ENCODE data around the gene ZNF19.

Gene ZNF19

DNA sequence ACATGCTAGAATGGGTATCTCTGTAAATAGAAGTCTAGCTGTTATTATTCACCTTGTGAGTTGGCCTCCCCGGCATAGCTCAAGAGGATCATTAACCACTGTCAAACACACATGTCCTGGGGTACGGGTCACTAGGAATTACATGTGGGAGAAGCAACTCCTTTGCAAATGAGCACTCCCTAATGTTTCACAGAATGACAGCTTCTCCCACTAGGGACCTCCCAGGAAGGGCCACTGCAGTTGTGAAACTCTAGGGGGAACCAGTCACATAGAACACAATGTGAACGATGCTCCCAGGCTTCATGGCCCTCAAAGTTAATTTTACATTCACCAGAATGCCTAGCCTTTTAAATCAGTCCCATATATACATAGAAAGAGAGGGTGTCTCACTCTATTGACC is 12.4 kb upstream of the ZNF19 start:
- no peak overlapping the region for H3K4me3 Mint-ChIP-seq
- no peaks in the 10 kb centered on the region for H3K36me3 Mint-ChIP-seq (ENCODE audit: low read depth)
- no peaks in the 10 kb centered on the region for H3K4me1 Mint-ChIP-seq (ENCODE audit: low read depth)
- no peaks in the 10 kb centered on the region for H3K9me3 Mint-ChIP-seq
- no peak overlapping the region for H3K27ac Mint-ChIP-seq
- peaks cover 7% of the 10 kb centered on the region for H3K27me3 Mint-ChIP-seq

- Mint-ChIP-seq H3K27me3 (peaks cover 7% of the 10 kb centered on the region), H3K4me1 (ENCODE audit: low read depth) (no peaks in the 10 kb centered on the region), H3K27ac (no peak overlapping the region)
Observed at GRCh38 chr16:71500964-71501363, 11.8 kb upstream of the ZNF19 start.

DNA sequence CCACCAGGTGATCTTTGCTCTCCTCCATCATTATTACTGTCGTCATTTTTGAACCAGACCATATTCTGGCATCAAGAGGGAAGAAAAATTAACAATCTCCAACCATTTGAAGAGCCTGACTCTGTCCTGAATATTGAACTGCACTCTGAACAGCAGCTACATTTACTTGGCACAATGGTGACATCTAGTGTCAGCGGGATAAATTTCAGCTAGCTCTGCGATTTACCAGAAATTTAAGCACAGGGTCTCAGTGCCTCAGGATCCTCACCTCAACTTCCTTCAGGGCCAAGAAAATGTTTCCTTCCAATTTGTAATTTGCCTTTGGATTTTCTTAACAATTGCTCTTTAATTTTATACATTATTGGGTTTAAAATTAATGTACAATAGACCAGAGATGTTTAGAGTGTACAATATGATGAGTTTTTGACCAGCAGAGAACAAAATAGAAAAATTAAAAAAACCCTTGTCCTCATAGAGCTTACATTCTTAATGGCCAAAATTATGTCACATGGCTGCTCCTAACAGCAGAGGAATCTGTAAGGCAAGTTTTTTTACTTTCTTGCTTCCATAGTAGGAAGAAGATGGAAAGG is 10.7 kb upstream of the ZNF19 start:
- no peaks in the 10 kb centered on the region for H3K9me3 Mint-ChIP-seq
- H3K4me1 Mint-ChIP-seq (ENCODE audit: low read depth) = no peaks in the 10 kb centered on the region
- H3K4me3 Mint-ChIP-seq = no peak overlapping the region
- H3K27ac Mint-ChIP-seq = no peak overlapping the region
- H3K27me3 Mint-ChIP-seq = peaks cover 7% of the 10 kb centered on the region
- H3K36me3 Mint-ChIP-seq (ENCODE audit: low read depth) = no peaks in the 10 kb centered on the region

More at GRCh38 chr16:71500964-71501363, 11.8 kb upstream of the ZNF19 start:
- Mint-ChIP-seq H3K4me3 (no peak overlapping the region), H3K36me3 (ENCODE audit: low read depth) (no peaks in the 10 kb centered on the region), H3K9me3 (no peaks in the 10 kb centered on the region)

DNA sequence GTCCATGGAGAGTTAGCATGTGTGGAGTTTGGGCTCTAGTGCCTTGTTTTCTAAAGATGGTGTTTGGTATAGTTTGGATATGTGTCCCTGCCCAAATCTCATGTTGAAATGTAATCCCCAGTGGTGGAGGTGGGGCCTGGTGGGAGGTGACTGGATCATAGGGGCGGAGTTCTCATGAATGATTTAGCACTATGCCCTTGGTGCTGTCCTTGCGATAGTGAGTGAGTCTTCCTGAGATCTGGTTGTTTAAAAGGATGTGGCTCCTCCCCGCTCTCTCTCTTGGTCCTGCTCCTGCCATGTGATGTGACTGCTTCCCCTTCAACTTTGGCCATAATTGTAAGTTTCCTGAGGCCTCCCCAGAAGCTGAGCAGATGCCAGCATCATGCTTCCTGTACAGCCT is 8.9 kb upstream of the ZNF19 start:
- no peak overlapping the region for H3K4me3 Mint-ChIP-seq
- H3K4me1 Mint-ChIP-seq (ENCODE audit: low read depth) = no peaks in the 10 kb centered on the region
- H3K36me3 Mint-ChIP-seq (ENCODE audit: low read depth) = no peaks in the 10 kb centered on the region
- no peak overlapping the region for H3K27ac Mint-ChIP-seq
- peaks cover 7% of the 10 kb centered on the region for H3K27me3 Mint-ChIP-seq
- no peaks in the 10 kb centered on the region for H3K9me3 Mint-ChIP-seq

DNA sequence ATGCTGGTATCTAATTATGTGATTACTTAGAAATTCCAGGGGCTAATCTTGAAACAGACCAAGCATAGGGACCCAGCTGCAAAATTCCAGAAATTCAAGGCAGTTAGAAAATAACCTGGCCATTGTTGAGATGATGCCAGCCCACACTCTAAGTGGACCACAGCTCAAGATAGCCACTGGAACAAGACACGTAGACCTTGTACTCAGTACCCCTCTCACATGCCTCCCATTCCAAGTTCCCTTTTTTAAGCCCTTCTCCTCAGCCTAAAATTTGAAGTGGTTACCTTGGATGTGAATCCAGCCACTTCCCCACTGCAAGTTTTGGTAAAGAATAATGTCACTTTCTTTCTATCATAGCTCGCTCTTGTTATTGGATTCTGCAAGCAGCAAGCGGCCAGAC is 4.1 kb upstream of the ZNF19 start:
- no peaks in the 10 kb centered on the region for H3K9me3 Mint-ChIP-seq
- H3K27me3 Mint-ChIP-seq = peaks cover 5% of the 10 kb centered on the region
- no peaks in the 10 kb centered on the region for H3K36me3 Mint-ChIP-seq (ENCODE audit: low read depth)
- no peak overlapping the region for H3K27ac Mint-ChIP-seq
- peaks cover 4% of the 10 kb centered on the region for H3K4me1 Mint-ChIP-seq (ENCODE audit: low read depth)
- H3K4me3 Mint-ChIP-seq = no peak overlapping the region

DNA sequence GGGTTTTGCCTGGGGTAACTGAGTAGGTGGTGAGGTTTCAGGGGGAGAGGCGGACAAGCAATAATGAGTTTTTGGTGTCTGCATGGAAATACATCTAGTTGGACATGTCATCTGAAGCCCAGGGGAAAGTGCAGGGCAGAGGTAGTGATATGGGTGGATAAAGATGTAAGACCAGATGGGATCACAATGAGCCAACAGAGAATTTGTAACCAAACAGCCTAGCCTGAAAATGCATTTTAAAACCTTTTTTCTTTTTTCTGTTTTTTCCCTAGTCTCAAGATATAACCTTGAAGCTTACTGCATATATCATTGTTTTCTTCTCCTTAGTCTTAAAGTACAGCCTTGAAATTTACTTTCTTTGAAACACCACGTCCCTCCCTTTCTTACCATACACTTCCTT is 3.7 kb upstream of the ZNF19 start:
- Mint-ChIP-seq H3K27me3 (peaks cover 5% of the 10 kb centered on the region), H3K27ac (no peak overlapping the region), H3K36me3 (ENCODE audit: low read depth) (no peaks in the 10 kb centered on the region), H3K9me3 (no peaks in the 10 kb centered on the region), H3K4me1 (ENCODE audit: low read depth) (peaks cover 4% of the 10 kb centered on the region), H3K4me3 (no peak overlapping the region)

GRCh38 chr16:71491054-71491453 is 1.9 kb upstream of the ZNF19 start:
- Mint-ChIP-seq H3K27me3 (peaks cover 5% of the 10 kb centered on the region), H3K36me3 (ENCODE audit: low read depth) (no peaks in the 10 kb centered on the region), H3K4me1 (ENCODE audit: low read depth) (peaks cover 4% of the 10 kb centered on the region), H3K27ac (no peak overlapping the region), H3K9me3 (no peaks in the 10 kb centered on the region), H3K4me3 (no peak overlapping the region)

DNA sequence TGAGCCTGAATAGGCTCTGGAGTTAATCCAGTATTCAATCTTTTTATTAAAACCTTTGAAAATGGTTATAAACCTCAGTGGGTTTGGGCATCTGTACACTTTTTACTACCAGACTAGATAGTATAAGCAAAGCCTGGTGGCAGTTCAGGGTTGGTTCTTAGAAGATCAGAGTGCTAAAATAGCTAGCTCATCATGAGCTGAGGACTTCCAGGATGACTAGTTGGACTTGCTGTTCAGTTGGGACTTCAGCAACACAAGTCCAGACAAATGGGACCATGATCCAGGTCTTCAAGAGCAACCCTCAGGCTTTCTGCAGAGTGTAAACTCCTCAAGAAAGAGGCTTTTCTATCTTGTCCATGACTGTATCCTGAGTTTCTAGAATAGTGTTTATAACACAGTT is 1.2 kb upstream of the ZNF19 start:
- Mint-ChIP-seq H3K4me1 (ENCODE audit: low read depth) (peaks cover 4% of the 10 kb centered on the region), H3K9me3 (no peaks in the 10 kb centered on the region), H3K36me3 (ENCODE audit: low read depth) (no peaks in the 10 kb centered on the region), H3K27ac (no peak overlapping the region), H3K4me3 (no peak overlapping the region), H3K27me3 (peaks cover 5% of the 10 kb centered on the region)

DNA sequence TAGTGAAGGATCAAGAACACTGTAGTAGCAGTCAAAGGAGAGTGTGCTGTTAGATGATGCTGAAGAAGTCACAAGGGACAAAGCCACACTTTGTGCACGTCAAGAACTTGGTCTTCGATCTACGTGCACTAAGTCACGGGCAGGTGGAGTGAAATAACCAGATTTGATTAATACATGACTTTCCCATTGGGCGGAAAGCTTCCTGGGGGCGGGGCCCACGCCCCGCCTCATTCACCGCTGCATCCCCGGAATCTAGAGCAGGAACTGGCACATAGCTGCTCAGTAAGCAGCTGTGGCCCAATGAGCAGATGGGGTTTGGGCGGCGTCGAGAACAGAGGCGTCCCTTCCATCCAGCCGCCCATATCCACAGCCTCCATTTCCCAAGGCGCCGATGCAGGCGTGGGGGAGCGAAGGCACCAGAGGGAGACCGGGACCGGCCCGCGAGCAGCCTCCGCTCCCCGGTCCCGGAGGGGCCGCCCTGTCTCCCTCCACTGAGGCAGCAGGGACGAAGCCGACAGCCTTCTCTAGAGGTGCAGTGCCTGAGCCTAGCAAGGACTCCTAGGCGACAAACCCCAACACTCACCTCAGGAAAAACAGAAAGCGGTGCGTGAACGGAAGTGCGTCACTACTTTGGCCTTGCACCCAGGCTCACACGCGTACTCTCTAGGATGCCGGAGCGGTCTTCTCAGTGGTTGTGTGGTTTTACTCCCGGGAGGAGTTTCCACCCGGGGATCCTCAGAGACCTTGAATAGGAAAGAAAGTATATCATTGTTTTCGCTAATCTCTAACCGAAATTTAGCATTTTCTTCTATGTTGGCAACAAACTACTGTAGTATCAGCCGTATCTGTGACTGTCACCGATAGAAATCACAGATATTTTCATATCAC is 4.9 kb downstream of the ZNF19 start:
- Mint-ChIP-seq H3K4me3 (peak overlapping the region; percentile 85), H3K9me3 (no peaks in the 10 kb centered on the region), H3K27ac (peak overlapping the region; percentile 86), H3K36me3 (ENCODE audit: low read depth) (no peaks in the 10 kb centered on the region), H3K4me1 (ENCODE audit: low read depth) (peaks cover 15% of the 10 kb centered on the region), H3K27me3 (no peaks in the 10 kb centered on the region)

GRCh38 chr16:71482569-71482968 is 6.6 kb downstream of the ZNF19 start:
- Mint-ChIP-seq H3K9me3 (no peaks in the 10 kb centered on the region), H3K27me3 (no peaks in the 10 kb centered on the region), H3K27ac (no peak overlapping the region), H3K4me3 (no peak overlapping the region), H3K4me1 (ENCODE audit: low read depth) (peaks cover 15% of the 10 kb centered on the region), H3K36me3 (ENCODE audit: low read depth) (peaks cover 7% of the 10 kb centered on the region)

DNA sequence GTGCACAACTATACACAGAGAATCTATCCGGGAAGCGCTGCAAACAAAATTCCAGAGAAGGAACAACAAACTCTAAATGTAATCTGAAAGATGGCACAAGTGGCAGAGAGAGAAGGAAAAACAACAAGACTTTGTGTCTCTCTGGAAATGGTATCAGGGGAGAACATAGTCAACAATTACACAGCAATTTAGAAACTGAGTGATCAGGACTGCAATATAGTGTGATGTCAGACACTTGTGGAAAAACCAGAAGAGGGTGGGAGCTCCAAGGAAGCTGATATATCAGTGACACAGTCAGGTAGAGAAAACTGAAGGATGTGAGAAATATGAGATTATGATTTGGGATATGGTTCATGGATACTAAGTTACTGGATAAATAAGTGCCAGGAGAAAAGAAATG is 8.2 kb downstream of the ZNF19 start:
- peaks cover 12% of the 10 kb centered on the region for H3K36me3 Mint-ChIP-seq (ENCODE audit: low read depth)
- H3K27ac Mint-ChIP-seq = no peak overlapping the region

DNA sequence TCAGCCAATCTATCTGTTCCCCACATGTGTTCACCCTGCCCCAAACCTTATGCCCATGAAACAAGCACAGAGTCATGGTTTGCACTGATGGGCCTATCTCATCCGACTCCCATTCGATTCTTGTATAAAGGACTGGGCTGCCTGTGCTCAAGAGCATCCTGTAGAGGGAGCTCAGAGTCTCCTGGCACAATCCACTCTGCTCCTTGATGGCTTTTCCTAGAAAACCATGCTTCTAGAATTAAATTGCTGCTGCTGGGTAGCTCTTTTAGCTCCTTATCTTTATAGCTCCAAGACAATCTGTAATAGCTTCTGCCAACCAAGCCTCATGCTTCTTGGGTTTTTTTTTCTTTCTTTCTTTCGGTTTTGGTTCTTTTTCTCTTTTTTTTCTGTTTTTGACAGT is 9.7 kb downstream of the ZNF19 start:
- no peak overlapping the region for H3K27ac Mint-ChIP-seq
- H3K4me3 Mint-ChIP-seq = no peak overlapping the region
- no peaks in the 10 kb centered on the region for H3K27me3 Mint-ChIP-seq
- peaks cover 17% of the 10 kb centered on the region for H3K36me3 Mint-ChIP-seq (ENCODE audit: low read depth)
- no peaks in the 10 kb centered on the region for H3K9me3 Mint-ChIP-seq
- H3K4me1 Mint-ChIP-seq (ENCODE audit: low read depth) = peaks cover 9% of the 10 kb centered on the region

More for the DNA sequence above, 8.2 kb downstream of the ZNF19 start:
- Mint-ChIP-seq H3K27me3 (no peaks in the 10 kb centered on the region), H3K4me3 (no peak overlapping the region), H3K4me1 (ENCODE audit: low read depth) (peaks cover 15% of the 10 kb centered on the region), H3K9me3 (no peaks in the 10 kb centered on the region)

DNA sequence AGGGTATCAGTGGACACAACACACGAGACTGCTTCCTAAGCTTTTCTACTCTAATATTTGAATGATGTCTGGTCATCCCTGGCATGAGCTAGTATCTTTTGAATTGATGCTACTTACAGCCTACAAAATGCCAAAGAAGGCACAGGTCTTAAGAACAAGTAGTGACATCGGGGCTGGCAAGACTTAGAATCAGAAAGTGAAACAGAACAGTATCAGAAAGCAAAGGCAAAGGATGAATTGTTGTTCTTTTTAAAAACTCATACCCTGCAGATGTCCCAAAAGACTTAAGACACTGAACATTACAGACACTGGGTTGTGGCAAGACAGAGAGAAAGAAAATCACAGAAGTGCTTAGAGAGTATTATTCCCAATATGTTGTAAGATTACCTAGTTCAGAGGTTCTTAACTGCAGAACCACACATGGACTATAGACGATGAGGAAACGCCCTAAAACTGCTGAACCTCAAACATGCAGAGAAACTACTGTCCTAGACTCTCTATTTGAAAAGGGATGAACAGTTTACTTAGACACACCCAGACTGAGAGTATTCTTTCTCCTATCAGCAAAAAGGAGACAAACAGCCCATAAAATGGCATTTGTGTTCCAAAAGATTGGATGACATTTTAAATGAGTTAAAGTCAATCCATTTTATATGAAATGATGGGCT is 12.5 kb downstream of the ZNF19 start:
- H3K36me3 Mint-ChIP-seq (ENCODE audit: low read depth) = peaks cover 17% of the 10 kb centered on the region
- no peaks in the 10 kb centered on the region for H3K4me1 Mint-ChIP-seq (ENCODE audit: low read depth)
- H3K4me3 Mint-ChIP-seq = no peak overlapping the region
- no peaks in the 10 kb centered on the region for H3K9me3 Mint-ChIP-seq
- no peak overlapping the region for H3K27ac Mint-ChIP-seq
- no peaks in the 10 kb centered on the region for H3K27me3 Mint-ChIP-seq

DNA sequence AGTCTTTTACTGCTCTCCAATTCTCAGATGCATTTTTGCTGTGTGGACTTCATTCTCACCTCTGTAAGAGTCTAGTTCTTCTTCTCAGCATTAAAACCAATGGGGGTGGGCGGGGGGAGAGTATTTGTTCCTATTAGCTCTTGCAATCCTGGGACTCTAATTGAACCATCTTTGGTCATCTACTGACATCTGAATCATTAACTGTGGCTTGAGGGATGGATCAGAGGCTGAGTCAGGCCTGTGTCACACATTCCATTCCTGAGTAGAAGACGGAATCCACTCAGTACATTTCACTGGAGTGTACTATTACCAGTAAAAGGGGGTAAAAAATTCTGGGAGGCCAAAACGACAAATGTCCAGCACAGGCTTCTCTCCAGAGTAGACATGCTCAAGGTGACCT is 14.3 kb downstream of the ZNF19 start:
- Mint-ChIP-seq H3K9me3 (no peaks in the 10 kb centered on the region), H3K36me3 (ENCODE audit: low read depth) (peaks cover 17% of the 10 kb centered on the region)

GRCh38 chr16:71473891-71474290 is 15.2 kb downstream of the ZNF19 start:
- peaks cover 22% of the 10 kb centered on the region for H3K36me3 Mint-ChIP-seq (ENCODE audit: low read depth)
- H3K27me3 Mint-ChIP-seq = no peaks in the 10 kb centered on the region
- no peaks in the 10 kb centered on the region for H3K4me1 Mint-ChIP-seq (ENCODE audit: low read depth)
- H3K9me3 Mint-ChIP-seq = no peaks in the 10 kb centered on the region
- H3K27ac Mint-ChIP-seq = no peak overlapping the region
- H3K4me3 Mint-ChIP-seq = no peak overlapping the region

More for the DNA sequence above, 14.3 kb downstream of the ZNF19 start:
- H3K4me1 Mint-ChIP-seq (ENCODE audit: low read depth) = no peaks in the 10 kb centered on the region
- no peaks in the 10 kb centered on the region for H3K27me3 Mint-ChIP-seq
- no peak overlapping the region for H3K4me3 Mint-ChIP-seq
- H3K27ac Mint-ChIP-seq = no peak overlapping the region

All from stimulated activated naive CD8-positive, alpha-beta T cell treated with anti-CD3 and anti-CD28 coated beads, Interleukin-15, Interleukin-2, amounts not matched to agents 100 ng/mL and 50 ng/mL, for 24 hours (primary cell).